ENCODE results near the gene SGCE.

GRCh38 chr7:94612661-94613060, 43.3 kb downstream of the SGCE start:
- TF ChIP-seq CTCF (IDR thresholded peaks at IDR 0.05) (no peak), ZFX (IDR thresholded peaks at IDR 0.05; ENCODE audit: borderline replicate concordance) (no peak)

All from 22Rv1 (cell line).